HUES64 (cell line): ENCODE measurements around the gene BAZ1B.

Source experiments
- H3K27ac ChIP-seq: 2 replicates; pipeline ENCODE4 v1.7.0; 2013; ENCODE audit warnings: low read depth, low read length, inconsistent platforms
- H3K27me3 ChIP-seq: 2 replicates; pipeline ENCODE4 v1.6.1; 2013; ENCODE audit warnings: mild to moderate bottlenecking, low read length; ENCODE audit not compliant: insufficient read depth
- H3K36me3 ChIP-seq: 2 replicates; pipeline ENCODE4 v1.6.1; 2013; ENCODE audit warnings: mild to moderate bottlenecking, low read length; ENCODE audit not compliant: insufficient read depth
- H3K4me1 ChIP-seq: 2 replicates; pipeline ENCODE4 v1.6.1; 2013; ENCODE audit warnings: mild to moderate bottlenecking, low read length, moderate library complexity; ENCODE audit not compliant: insufficient read depth
- H3K4me3 ChIP-seq: 2 replicates; pipeline ENCODE4 v1.5.1; 2013; ENCODE audit warnings: mild to moderate bottlenecking, low read length, moderate library complexity
- H3K9ac ChIP-seq: 2 replicates; pipeline ENCODE4 v1.6.1; 2013; ENCODE audit warnings: mild to moderate bottlenecking, low read depth, low read length
- H3K9me3 ChIP-seq: 2 replicates; pipeline ENCODE4 v1.6.1; 2013; ENCODE audit warnings: low read depth, low read length; ENCODE audit not compliant: insufficient read depth
- WGBS: fragments of 150-250, 120-280 bp; methylation state at CpG from one replicate; pipeline ENCODE4 v1.1.7; 2013; ENCODE audit warnings: missing lambda C conversion rate; 5-methylcytosine and 5-hydroxymethylcytosine counted together

The BAZ1B gene

DNA sequence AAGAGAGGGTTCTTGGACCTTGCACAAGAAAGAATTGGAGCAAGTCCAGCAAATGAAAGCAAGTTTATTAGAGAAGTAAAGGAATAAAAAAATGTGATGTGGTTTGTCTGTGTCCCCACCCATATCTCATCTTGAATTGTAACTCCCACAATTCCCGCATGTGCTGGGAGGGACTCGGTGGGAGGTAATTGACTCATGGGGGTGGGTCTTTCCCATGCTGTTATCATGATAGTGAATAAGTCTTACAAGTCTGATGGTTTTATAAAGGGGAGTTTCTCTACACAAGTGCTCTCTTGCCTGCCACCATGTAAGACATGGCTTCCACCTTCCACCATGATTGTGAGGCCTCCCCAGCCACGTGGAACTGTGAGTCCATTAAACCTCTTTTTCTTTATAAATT lies 127.7 kb downstream of the BAZ1B start:
- Histone ChIP-seq H3K9ac (no peak overlapping the region), H3K4me1 (peaks cover 8% of the 10 kb centered on the region), H3K27ac (no peak overlapping the region), H3K36me3 (no peaks in the 10 kb centered on the region), H3K4me3 (no peak overlapping the region), H3K9me3 (no peaks in the 10 kb centered on the region), H3K27me3 (no peaks in the 10 kb centered on the region)
- WGBS = 63% methylated on average over 2 of the region's 3 CpGs

DNA sequence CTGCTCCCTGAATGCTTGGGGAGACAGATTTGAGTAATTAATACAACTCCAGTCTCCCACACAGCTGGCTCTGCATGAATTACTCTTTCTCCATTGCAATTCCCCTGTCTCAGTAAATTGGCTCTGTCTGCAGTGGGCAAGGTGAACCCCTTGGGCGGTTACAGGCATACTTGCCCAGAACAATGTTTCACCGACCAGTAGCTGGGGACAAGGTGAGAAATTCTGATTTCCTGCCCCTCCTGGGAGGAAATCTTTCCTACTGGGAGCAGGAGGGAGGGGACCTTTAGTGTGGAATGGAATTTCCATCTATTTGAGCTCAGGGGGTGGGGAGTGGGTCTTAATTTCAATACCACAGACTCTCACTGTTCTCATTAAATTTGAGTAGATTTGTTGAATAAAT lies 130.7 kb downstream of the BAZ1B start:
- no peak overlapping the region for H3K9ac ChIP-seq
- WGBS = 32% methylated on average over 2 of the region's 2 CpGs
- no peaks in the 10 kb centered on the region for H3K27me3 ChIP-seq
- no peaks in the 10 kb centered on the region for H3K4me1 ChIP-seq
- no peaks in the 10 kb centered on the region for H3K36me3 ChIP-seq
- no peak overlapping the region for H3K4me3 ChIP-seq
- H3K9me3 ChIP-seq = peaks cover 14% of the 10 kb centered on the region
- no peak overlapping the region for H3K27ac ChIP-seq
